ENCODE data around the gene ELAC2.
"Not testable (repeated sequence)": the region's sequence is repeated elsewhere in the genome, so short reads cannot be mapped to it uniquely, and the experiment has no call there.

Gene ELAC2

DNA sequence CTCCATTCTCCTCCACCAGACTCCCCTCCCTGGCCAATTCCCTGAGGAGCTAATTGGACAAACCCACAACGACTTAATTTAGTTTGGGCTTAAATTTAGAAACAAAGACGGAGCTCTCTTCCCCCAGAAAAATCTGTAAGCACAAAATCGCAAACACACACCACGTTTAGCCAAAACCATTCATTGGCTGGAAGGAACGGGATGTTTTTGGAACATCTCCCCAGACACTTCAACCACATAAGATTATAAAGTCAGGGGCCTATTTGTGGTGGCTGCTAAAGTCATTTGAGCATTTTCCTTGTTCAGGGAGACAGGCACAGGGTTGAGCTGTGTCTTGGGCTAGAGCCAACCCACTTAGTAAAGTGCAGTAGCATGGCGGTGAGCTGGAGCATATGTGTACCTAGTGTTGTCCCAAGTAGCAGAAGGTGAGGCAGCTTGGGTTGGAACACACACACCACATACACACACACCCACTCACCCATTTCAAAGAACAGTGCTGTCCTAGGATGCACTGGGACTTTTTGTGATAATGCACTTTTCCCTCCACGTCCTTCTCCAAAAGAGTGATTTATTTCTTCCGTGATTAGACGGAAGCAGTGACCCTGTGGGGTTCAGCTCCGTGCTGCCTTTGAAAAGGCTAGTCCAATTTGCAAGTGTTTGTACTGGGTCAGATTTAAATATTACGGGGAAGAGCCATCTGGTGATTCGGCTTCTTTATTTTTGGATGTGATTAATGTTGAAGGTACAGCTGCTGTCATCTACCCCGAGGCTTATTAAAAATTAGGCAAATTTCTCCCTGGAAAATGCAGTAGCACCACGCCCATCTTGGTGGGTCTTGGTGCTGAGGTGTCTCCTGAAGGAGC is 32.2 kb downstream of the ELAC2 start:
- DNase-seq (ENCODE audit: low read depth): no peak
- TF ChIP-seq, protein P1, sequence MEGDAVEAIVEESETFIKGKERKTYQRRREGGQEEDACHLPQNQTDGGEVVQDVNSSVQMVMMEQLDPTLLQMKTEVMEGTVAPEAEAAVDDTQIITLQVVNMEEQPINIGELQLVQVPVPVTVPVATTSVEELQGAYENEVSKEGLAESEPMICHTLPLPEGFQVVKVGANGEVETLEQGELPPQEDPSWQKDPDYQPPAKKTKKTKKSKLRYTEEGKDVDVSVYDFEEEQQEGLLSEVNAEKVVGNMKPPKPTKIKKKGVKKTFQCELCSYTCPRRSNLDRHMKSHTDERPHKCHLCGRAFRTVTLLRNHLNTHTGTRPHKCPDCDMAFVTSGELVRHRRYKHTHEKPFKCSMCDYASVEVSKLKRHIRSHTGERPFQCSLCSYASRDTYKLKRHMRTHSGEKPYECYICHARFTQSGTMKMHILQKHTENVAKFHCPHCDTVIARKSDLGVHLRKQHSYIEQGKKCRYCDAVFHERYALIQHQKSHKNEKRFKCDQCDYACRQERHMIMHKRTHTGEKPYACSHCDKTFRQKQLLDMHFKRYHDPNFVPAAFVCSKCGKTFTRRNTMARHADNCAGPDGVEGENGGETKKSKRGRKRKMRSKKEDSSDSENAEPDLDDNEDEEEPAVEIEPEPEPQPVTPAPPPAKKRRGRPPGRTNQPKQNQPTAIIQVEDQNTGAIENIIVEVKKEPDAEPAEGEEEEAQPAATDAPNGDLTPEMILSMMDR (IDR thresholded peaks at IDR 0.05; ENCODE audit: control insufficient read depth, extremely low read depth, insufficient read depth): no peak
- H3K4me3 ChIP-seq (ENCODE audit: low read depth, low read length): no peak overlapping the region

- no peak for DNase-seq (ENCODE audit: low read depth)
- TF ChIP-seq, protein P1 (IDR thresholded peaks at IDR 0.05; ENCODE audit: control insufficient read depth, extremely low read depth, insufficient read depth): no peak
Observed at GRCh38 chr17:12983991-12984884, 33.6 kb downstream of the ELAC2 start.

DNA sequence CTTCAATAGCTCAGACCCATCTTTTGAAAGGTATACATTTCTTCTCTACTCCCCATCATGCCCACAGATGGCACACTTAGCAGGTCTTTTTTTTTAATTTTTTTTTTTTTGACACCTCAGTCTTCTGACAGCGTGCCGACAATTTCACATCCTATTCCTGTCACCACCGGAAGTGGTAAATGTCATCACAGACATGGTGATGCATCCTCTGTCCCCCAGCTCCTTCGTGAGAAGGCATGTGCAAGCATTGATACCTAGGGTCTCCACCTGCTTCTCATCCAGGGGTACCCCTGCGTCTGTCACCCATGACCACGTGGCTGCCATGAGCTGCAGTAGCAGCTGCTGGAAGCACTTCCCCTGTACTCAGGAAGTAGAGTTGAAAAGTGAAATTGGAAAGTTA is 35.6 kb downstream of the ELAC2 start:
- no peak for DNase-seq (ENCODE audit: low read depth)
- no peak overlapping the region for H3K4me3 ChIP-seq (ENCODE audit: low read depth, low read length)
- TF ChIP-seq, protein P1 (IDR thresholded peaks at IDR 0.05; ENCODE audit: control insufficient read depth, extremely low read depth, insufficient read depth): no peak

More at GRCh38 chr17:12983991-12984884, 33.6 kb downstream of the ELAC2 start:
- no peak overlapping the region for H3K4me3 ChIP-seq (ENCODE audit: low read depth, low read length)

- H3K4me3 ChIP-seq (ENCODE audit: low read depth, low read length): no peak overlapping the region
- TF ChIP-seq, protein P1 (IDR thresholded peaks at IDR 0.05; ENCODE audit: control insufficient read depth, extremely low read depth, insufficient read depth): no peak
- DNase-seq (ENCODE audit: low read depth): no peak
Observed at GRCh38 chr17:12979826-12980500, 37.9 kb downstream of the ELAC2 start.

GRCh38 chr17:12979246-12979645 is 38.6 kb downstream of the ELAC2 start:
- TF ChIP-seq, protein P1 (IDR thresholded peaks at IDR 0.05; ENCODE audit: control insufficient read depth, extremely low read depth, insufficient read depth): no peak
- DNase-seq (ENCODE audit: low read depth): no peak
- no peak overlapping the region for H3K4me3 ChIP-seq (ENCODE audit: low read depth, low read length)

- not testable (repeated sequence) for H3K4me3 ChIP-seq (ENCODE audit: low read depth, low read length); DNase-seq (ENCODE audit: low read depth)
Observed at GRCh38 chr17:12978787-12979186, 39.0 kb downstream of the ELAC2 start.
